GM18861 (cell line): ENCODE results near the gene EDN1.

Experiments used
- ATAC-seq: cut with Tn5 transposase; IDR thresholded peaks from one replicate; pipeline ENCODE4 v1.9.1; 2021; ENCODE audit not compliant: unreplicated experiment

EDN1 gene

DNA sequence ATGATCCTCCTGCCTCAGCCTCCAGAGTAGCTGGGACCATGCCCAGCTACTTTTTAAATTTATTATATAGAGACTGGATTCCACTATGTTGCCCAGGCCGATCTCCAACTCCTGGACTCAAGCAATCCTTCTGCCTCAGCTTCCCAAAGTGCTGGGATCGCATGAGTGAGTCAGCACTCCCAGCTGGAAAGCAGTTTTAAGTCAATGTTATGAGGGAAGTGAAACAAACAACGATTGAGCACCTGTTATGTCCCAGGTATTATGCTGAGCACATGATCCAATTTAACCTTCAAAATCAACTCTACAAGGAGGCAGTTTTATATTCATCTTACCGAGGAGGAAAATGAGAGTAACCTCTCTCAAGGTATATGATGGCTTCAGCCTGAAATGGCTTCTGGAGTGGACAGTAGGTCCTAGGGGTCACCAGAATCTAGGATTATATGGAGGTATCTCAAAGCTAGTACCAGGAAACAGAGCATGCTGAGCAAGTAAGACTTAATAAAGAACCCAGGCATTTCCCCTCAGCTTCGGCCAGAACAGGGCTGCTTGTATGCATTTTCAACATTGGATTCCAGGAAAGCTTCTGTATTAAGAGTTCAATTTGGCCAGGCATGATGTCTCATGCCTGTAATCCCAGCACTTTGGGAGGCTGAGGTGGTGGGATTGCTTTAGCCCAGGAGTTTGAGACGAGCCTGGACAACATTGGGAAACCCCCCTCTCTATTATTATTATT lies 55.0 kb downstream of the EDN1 start:
- ATAC-seq, result no peak

DNA sequence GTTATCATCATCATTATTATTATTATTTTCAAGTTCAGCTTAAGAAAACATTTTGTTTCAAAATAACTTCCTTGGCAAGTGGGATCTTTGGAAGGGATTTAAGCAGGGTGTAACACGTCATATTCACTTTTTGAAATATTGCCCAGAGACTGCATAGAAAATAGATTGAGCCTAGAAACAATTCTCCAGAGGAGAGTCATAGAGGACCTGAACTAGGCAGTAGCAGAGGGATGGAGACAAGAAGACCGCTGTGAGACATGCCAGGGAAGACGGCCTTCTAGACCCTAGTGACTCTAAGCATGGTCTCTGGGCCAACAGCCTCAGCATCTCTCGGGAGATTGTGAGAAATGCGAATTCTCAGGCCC lies 55.5 kb downstream of the EDN1 start:
- no peak for ATAC-seq
